ENCODE data around the gene CD79B. TPM values are rescaled to one million over a fixed set of nuclear protein-coding genes. Genes with fewer than 3 reads are reported as not detected.
A peak's percentile ranks its signal among the peaks of the same experiment; 100 is the strongest.

CD79B gene
- total and polyA plus RNA-seq, 2 of the 13 experiments (the other 11 are each of a cell fraction or from before 2014, with no cell fraction given): not detected

GRCh38 chr17:63956296-63956920, 24.3 kb upstream of the CD79B start (continued):
- TF ChIP-seq EP300 (IDR thresholded peaks at IDR 0.05; ENCODE audit: low read depth in 2 of 2, low read length in 2 of 2) (peak in 1 of 2 experiments; percentile 49; a peak in 1 of 4 replicates), EP300 (CRISPR knock-in tag; IDR thresholded peaks at IDR 0.05; ENCODE audit: borderline replicate concordance) (no peak; the same call in 1 of the 2 replicates), CEBPG (CRISPR knock-in tag; IDR thresholded peaks at IDR 0.05) (peak; percentile 53; the same call in 1 of the 2 replicates), GATAD2A (CRISPR knock-in tag; IDR thresholded peaks at IDR 0.05) (peak; percentile 91), BCL6 (CRISPR knock-in tag; IDR thresholded peaks at IDR 0.05) (peak; percentile 85), ZNF121 (CRISPR knock-in tag; IDR thresholded peaks at IDR 0.05) (peak; percentile 86), SOX6 (IDR thresholded peaks at IDR 0.05) (no peak), SOX6 (CRISPR knock-in tag; IDR thresholded peaks at IDR 0.05) (peak; percentile 55; the same call in 1 of the 2 replicates), ZNF576 (CRISPR knock-in tag; IDR thresholded peaks at IDR 0.05) (no peak), SMAD3 (CRISPR knock-in tag; IDR thresholded peaks at IDR 0.05) (0 out of 2 replicates have a peak, but pooled peaks have one; percentile 36), RCOR2 (CRISPR knock-in tag; IDR thresholded peaks at IDR 0.05) (peak; percentile 63; the same call in 1 of the 2 replicates), KDM1A (CRISPR knock-in tag; IDR thresholded peaks at IDR 0.05) (peak; percentile 71; the same call in 1 of the 2 replicates), PLRG1 (conservative IDR thresholded peaks at IDR 0.05) (no peak), SNRNP70 (IDR thresholded peaks at IDR 0.05; ENCODE audit: low read depth, low read length) (no peak), ZZZ3 (CRISPR knock-in tag; IDR thresholded peaks at IDR 0.05; ENCODE audit: borderline replicate concordance) (no peak), ZNF124 (CRISPR knock-in tag; IDR thresholded peaks at IDR 0.05) (no peak), KLF16 (CRISPR knock-in tag; IDR thresholded peaks at IDR 0.05) (peak in 1 of 2 experiments; percentile 49; a peak in 1 of 4 replicates)
- TF ChIP-seq, protein P1, sequence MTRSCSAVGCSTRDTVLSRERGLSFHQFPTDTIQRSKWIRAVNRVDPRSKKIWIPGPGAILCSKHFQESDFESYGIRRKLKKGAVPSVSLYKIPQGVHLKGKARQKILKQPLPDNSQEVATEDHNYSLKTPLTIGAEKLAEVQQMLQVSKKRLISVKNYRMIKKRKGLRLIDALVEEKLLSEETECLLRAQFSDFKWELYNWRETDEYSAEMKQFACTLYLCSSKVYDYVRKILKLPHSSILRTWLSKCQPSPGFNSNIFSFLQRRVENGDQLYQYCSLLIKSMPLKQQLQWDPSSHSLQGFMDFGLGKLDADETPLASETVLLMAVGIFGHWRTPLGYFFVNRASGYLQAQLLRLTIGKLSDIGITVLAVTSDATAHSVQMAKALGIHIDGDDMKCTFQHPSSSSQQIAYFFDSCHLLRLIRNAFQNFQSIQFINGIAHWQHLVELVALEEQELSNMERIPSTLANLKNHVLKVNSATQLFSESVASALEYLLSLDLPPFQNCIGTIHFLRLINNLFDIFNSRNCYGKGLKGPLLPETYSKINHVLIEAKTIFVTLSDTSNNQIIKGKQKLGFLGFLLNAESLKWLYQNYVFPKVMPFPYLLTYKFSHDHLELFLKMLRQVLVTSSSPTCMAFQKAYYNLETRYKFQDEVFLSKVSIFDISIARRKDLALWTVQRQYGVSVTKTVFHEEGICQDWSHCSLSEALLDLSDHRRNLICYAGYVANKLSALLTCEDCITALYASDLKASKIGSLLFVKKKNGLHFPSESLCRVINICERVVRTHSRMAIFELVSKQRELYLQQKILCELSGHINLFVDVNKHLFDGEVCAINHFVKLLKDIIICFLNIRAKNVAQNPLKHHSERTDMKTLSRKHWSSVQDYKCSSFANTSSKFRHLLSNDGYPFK (CRISPR knock-in tag; IDR thresholded peaks at IDR 0.05; ENCODE audit: borderline replicate concordance): 0 out of 2 replicates have a peak, but pooled peaks have one; percentile 24
- TF ChIP-seq, protein P2, sequence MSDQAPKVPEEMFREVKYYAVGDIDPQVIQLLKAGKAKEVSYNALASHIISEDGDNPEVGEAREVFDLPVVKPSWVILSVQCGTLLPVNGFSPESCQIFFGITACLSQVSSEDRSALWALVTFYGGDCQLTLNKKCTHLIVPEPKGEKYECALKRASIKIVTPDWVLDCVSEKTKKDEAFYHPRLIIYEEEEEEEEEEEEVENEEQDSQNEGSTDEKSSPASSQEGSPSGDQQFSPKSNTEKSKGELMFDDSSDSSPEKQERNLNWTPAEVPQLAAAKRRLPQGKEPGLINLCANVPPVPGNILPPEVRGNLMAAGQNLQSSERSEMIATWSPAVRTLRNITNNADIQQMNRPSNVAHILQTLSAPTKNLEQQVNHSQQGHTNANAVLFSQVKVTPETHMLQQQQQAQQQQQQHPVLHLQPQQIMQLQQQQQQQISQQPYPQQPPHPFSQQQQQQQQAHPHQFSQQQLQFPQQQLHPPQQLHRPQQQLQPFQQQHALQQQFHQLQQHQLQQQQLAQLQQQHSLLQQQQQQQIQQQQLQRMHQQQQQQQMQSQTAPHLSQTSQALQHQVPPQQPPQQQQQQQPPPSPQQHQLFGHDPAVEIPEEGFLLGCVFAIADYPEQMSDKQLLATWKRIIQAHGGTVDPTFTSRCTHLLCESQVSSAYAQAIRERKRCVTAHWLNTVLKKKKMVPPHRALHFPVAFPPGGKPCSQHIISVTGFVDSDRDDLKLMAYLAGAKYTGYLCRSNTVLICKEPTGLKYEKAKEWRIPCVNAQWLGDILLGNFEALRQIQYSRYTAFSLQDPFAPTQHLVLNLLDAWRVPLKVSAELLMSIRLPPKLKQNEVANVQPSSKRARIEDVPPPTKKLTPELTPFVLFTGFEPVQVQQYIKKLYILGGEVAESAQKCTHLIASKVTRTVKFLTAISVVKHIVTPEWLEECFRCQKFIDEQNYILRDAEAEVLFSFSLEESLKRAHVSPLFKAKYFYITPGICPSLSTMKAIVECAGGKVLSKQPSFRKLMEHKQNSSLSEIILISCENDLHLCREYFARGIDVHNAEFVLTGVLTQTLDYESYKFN (CRISPR knock-in tag; conservative IDR thresholded peaks at IDR 0.05): peak; percentile 50; the same call in 1 of the 2 replicates
